GM18951 (cell line): ENCODE results near the gene ZDHHC14.

Experiments used
- POLR2A ChIP-seq: IDR thresholded peaks from 4 replicates; pipeline ENCODE4 v1.6.1; 2011; ENCODE audit warnings: mild to moderate bottlenecking; ENCODE audit not compliant: insufficient read length, insufficient read depth; ENCODE audit errors: extremely low read depth
- in situ Hi-C: fragments of 300-500 bp; cut with MboI; formaldehyde crosslinking; loops from one replicate; pipeline ENCODE4 v1.12.0; 2022; ENCODE audit warnings: low sequenced_read_pairs, mixed read lengths, inconsistent platforms; ENCODE audit not compliant: unreplicated experiment

ZDHHC14 gene

DNA sequence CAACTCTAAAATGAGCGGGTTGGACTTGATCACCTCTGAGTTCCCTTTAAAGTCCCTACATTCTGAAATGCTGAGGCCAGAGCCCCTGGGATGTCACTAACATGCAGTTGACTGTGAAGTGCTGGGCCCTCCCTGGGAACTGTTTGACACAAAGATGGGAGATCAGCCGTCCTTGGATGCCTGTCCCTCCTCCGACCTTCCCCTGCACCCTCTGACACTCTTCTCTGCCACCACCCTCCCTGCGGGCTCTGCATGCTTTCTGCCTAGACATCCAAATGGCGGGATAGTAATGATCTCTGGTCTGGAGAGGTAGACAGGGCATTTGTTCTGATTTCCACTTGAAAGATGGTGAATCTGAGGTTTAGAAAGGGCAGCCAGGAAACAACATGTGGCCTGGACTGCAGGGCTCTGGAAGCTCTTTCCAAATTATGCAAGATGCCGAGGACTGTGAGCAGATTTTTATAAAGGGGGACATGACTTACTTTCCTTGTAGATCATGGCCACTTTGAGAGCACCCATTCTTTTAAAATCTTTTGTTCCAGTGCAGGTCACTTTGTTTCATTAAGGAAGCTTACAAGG, 113.2 kb downstream of the ZDHHC14 start:
- no peak for TF ChIP-seq POLR2A
- in situ Hi-C loops = no loop called here

DNA sequence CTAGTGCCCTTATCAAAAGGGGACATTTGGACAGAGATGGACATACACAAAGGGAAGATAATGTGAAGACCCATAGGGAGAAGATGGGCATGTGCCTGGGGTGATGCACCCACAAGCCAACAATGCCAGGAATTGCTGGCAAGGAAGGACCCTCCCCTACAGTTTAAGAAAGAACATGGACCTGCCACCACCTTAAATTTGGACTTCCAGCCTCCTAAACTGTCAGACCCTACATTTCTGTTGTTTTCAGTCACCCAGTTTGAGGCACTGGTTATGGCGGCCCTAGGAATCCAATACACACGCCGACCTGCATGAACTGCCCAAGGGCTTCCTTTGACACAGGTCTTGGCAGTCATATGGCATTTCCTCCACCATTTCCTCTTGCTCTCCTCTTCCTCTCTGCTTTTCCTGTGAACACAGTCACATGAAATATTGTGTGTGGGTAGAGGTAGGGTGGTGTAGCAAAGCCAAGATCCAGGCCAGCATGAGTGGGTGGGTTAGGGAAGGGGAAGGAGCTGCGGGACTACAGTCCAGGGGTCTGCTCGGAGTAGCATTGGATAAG, 115.6 kb downstream of the ZDHHC14 start:
- in situ Hi-C loops = no loop called here
- TF ChIP-seq POLR2A = no peak

DNA sequence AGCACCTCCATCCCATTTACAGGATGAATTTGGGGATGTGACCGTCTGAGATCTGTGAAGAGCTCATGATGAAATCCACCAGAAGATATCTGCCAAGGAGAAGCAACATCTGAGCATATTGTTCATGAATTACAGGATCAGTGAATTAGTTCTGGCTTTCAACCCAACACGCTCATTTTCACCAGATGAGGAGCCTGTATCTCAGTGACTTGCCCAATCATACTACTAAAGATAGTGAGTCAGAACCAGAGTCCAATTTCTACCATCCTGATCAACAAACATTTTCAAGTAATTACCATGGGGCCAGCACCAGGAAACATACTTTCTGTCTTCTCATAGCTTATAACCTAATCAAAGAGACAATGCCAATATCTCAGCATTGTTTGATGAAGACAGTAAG, 116.6 kb downstream of the ZDHHC14 start:
- in situ Hi-C loops = no loop called here
- no peak for TF ChIP-seq POLR2A

GRCh38 chr6:157498817-157499216, 117.8 kb downstream of the ZDHHC14 start:
- in situ Hi-C loops = no loop called here
- no peak for TF ChIP-seq POLR2A

GRCh38 chr6:157500022-157500421, 119.0 kb downstream of the ZDHHC14 start:
- no peak for TF ChIP-seq POLR2A
- in situ Hi-C loops = no loop called here

DNA sequence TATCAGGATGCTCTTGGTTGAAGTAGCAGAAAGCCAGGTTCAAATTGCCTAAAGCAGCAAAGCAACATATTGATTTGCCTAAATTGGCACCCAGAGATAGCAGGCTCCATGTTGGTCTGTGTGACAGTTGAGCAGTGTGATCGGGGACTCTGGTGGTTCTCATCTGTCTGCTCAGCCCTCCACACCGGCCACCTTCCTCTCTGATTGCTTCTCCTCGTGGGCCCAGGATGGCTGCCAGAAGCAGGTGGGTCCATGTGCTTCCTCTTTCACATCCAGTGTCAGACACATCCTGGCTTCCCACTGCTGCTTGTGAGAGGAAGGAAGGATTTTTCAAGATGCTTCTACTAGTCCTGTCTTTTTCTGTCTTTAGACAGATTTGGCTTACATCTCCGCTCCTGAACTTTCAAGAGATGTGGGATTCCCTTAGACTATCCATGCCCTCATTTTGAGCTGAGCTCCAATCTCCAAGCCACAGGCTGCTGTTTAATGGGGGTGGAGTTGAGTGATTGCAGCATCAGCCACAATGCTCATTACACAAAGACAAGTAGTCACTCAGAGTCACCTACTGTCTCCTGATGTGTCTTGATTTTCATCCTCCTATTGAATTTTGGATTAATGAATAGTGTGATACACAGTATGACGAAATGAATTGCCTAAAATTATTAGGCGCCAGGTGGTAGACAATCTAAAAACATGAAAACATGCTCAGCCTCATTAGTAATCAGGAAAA, 122.2 kb downstream of the ZDHHC14 start:
- in situ Hi-C loops = no loop called here
- TF ChIP-seq POLR2A = no peak

DNA sequence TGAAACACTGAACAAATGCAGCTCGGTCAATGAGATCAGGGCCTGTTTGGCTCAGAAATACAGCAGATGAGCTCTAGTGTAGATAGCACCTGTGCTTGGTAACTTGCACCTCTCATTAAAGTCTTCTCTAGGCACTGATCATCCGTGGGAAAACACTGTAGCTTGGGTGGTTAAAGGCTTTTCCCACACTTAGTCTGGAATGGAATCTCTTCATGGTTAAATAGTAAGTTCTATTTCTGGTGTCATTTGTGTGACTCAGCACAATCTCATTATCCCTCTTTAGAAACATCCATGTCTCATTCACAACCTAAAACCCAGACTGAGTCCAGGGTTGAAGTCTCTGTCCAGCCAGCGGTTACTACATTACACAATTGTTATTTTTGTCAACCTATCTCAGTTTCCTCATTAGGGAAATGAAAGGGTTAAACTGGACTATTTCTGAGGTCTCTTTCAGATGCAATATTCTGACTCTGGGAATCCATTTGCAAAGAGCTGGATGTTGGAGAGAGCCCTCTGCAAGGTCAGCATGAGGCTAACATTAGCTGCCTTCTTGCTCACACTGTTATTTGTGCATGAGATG, 125.0 kb downstream of the ZDHHC14 start:
- no peak for TF ChIP-seq POLR2A
- in situ Hi-C loops = no loop called here

DNA sequence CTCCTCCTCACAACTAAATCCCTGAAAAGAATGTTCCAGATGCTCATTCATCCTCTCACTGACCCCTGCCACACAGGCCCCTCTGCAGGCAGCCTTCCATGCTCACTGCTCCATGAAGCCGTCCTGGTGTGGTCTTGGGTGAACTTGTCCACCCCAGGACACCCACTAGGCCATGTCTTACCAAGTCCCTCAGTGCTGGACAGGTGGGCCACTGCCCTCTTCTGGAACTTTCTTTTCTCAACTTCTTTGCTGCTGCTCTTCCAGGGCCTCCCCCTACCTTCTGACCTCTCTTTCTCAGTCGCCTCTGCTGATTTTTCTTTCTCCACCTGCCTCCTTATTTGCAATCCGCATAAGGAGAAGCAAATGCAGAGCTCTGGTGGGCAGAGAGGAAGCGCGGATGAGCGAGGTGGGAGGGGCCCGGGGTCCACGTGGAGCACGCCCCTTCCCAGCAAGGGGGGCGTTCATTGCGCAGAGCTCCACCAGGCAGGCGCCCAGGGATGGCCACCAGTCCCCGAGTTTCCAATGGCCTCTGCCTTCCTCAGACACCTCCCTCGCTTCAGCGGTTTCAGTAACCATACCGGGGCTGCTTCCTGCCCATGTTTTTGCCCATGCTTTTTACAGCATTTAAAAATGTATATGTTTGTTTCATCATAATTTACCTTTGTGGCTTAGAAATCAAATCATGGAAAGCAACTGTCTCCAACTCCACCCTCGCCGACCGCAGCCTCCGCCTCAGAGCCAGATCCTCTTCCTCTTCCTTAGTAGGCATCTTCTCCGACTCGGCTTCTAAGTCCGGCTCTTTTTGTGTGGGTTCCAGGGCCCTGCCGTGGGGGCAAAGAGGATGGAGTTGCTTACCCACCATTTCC, 129.6 kb downstream of the ZDHHC14 start:
- in situ Hi-C loops = no loop called here
- TF ChIP-seq POLR2A = no peak

GRCh38 chr6:157511682-157512381, 130.8 kb downstream of the ZDHHC14 start:
- no peak for TF ChIP-seq POLR2A
- in situ Hi-C loops = no loop called here

- no peak for TF ChIP-seq POLR2A
- in situ Hi-C loops = no loop called here
Measured at GRCh38 chr6:157512382-157512682, 131.3 kb downstream of the ZDHHC14 start.

GRCh38 chr6:157513004-157513603, 132.1 kb downstream of the ZDHHC14 start:
- TF ChIP-seq POLR2A = no peak
- in situ Hi-C loops = no loop called here
